NCI-H524 (cell line): ENCODE results near the gene ATP10A.
A peak's percentile ranks its signal among the peaks of the same experiment; 100 is the strongest.
"Not testable (repeated sequence)": the region's sequence is repeated elsewhere in the genome, so short reads cannot be mapped to it uniquely, and the experiment has no call there.

Source experiments
- DNase-seq, 2 experiments: peaks; one replicate each; lab custom pipeline; 2025; lab: John Stamatoyannopoulos, UW

The ATP10A gene

GRCh38 chr15:25655207-25655948 lies 207.7 kb downstream of the ATP10A start:
- no peak for DNase-seq

GRCh38 chr15:25653371-25653770 lies 209.8 kb downstream of the ATP10A start:
- DNase-seq = no peak

GRCh38 chr15:25652704-25653103 lies 210.4 kb downstream of the ATP10A start:
- no peak for DNase-seq

GRCh38 chr15:25649390-25649789 lies 213.7 kb downstream of the ATP10A start:
- no peak for DNase-seq

GRCh38 chr15:25643120-25643519 lies 220.0 kb downstream of the ATP10A start:
- peak in 1 of 2 experiments; percentile 47 for DNase-seq

- no peak for DNase-seq
Measured at GRCh38 chr15:25641762-25642161, 221.4 kb downstream of the ATP10A start.

GRCh38 chr15:25641361-25641760 lies 221.8 kb downstream of the ATP10A start:
- peak; percentile 68 to 87 for DNase-seq

GRCh38 chr15:25640959-25641358 lies 222.2 kb downstream of the ATP10A start:
- peak; percentile 18 to 28 for DNase-seq

GRCh38 chr15:25640381-25640780 lies 222.7 kb downstream of the ATP10A start:
- peak in 1 of 2 experiments; percentile 30 for DNase-seq

GRCh38 chr15:25636486-25636885 lies 226.6 kb downstream of the ATP10A start:
- DNase-seq = not testable (repeated sequence)

GRCh38 chr15:25635191-25635590 lies 227.9 kb downstream of the ATP10A start:
- DNase-seq = no peak

GRCh38 chr15:25633862-25634261 lies 229.3 kb downstream of the ATP10A start:
- DNase-seq = no peak

GRCh38 chr15:25631971-25632370 lies 231.2 kb downstream of the ATP10A start:
- DNase-seq = no peak
